GM19238 (cell line): ENCODE measurements around the gene LARP7.
"Not testable (repeated sequence)": the region's sequence is repeated elsewhere in the genome, so short reads cannot be mapped to it uniquely, and the experiment has no call there.

ENCODE experiments used
- DNase-seq: peaks from one replicate; pipeline ENCODE4 v3.0.0; 2011; ENCODE audit warnings: low spot score; ENCODE audit not compliant: insufficient read length

Gene LARP7

GRCh38 chr4:112636688-112637551 is at the start of gene LARP7, which contains the start of gene ZGRF1:
LARP7 (plus strand) TSS chr4:112637143; CDS start chr4:112644670, 7,527 bp downstream.
ZGRF1 (minus strand) TSS chr4:112636909; CDS start chr4:112633176, 3,733 bp downstream.
- DNase-seq = peak; percentile 72

- DNase-seq = no peak
Observed at GRCh38 chr4:112589206-112589605, 47.7 kb upstream of the LARP7 start.

- DNase-seq = no peak
Observed at GRCh38 chr4:112591593-112591992, 45.4 kb upstream of the LARP7 start.

GRCh38 chr4:112592717-112593116 is 44.2 kb upstream of the LARP7 start:
- DNase-seq = no peak

GRCh38 chr4:112593438-112594133 is 43.4 kb upstream of the LARP7 start:
- no peak for DNase-seq

GRCh38 chr4:112594993-112595392 is 42.0 kb upstream of the LARP7 start:
- no peak for DNase-seq

GRCh38 chr4:112604589-112604988 is 32.4 kb upstream of the LARP7 start:
- peak; percentile 19 for DNase-seq

- DNase-seq = not testable (repeated sequence)
Observed at GRCh38 chr4:112612814-112613213, 24.1 kb upstream of the LARP7 start.

GRCh38 chr4:112616984-112617383 is 20.0 kb upstream of the LARP7 start:
- no peak for DNase-seq

- no peak for DNase-seq
Observed at GRCh38 chr4:112626228-112626627, 10.7 kb upstream of the LARP7 start.

- DNase-seq = no peak
Observed at GRCh38 chr4:112633477-112634235, 3.3 kb upstream of the LARP7 start.

- DNase-seq = no peak
Observed at GRCh38 chr4:112637552-112637866, 566 bp downstream of the LARP7 start.

- no peak for DNase-seq
Observed at GRCh38 chr4:112642526-112642925, 5.6 kb downstream of the LARP7 start.

GRCh38 chr4:112644595-112645535 is 7.9 kb downstream of the LARP7 start:
- DNase-seq = not testable (repeated sequence)

- no peak for DNase-seq
Observed at GRCh38 chr4:112645541-112646329, 8.8 kb downstream of the LARP7 start.

- no peak for DNase-seq
Observed at GRCh38 chr4:112646632-112647537, 9.9 kb downstream of the LARP7 start.

- no peak for DNase-seq
Observed at GRCh38 chr4:112647785-112648184, 10.8 kb downstream of the LARP7 start.

GRCh38 chr4:112648263-112649054 is 11.5 kb downstream of the LARP7 start:
- no peak for DNase-seq
